GM12892 (cell line): Measurements from ENCODE around the gene COA1.

Source experiments
- POLR2A ChIP-seq: IDR thresholded peaks from 2 replicates; pipeline ENCODE4 v1.6.1; 2011; ENCODE audit warnings: low read depth, low read length, control low read depth
- POLR2AphosphoS5 ChIP-seq: IDR thresholded peaks from 2 replicates; pipeline ENCODE4 v1.6.1; 2011; ENCODE audit warnings: low read depth, low read length, control low read depth
- TAF1 ChIP-seq: IDR thresholded peaks from 2 replicates; pipeline ENCODE4 v1.6.1; 2011; ENCODE audit warnings: low read depth, mild to moderate bottlenecking, control low read depth, low read length, borderline replicate concordance

- 0 out of 2 replicates have a peak, but pooled peaks have one; percentile 23 for TF ChIP-seq POLR2A
- TF ChIP-seq TAF1: no peak
- peak; percentile 18 for TF ChIP-seq POLR2AphosphoS5
Measured at GRCh38 chr7:43642897-43643630, 86.3 kb downstream of the COA1 start.
